Uterus (tissue), 4 donors: Measurements from ENCODE around the gene SETX. TPM values are rescaled to one million over a fixed set of nuclear protein-coding genes. Genes with fewer than 3 reads are reported as not detected.

Source experiments
- DNase-seq, 2 donors: peaks; one replicate each; pipeline ENCODE4 v3.0.0-alpha.2; 2019 to 2020
- H3K27ac ChIP-seq, 2 donors: fragments of 200-600 bp; sonication (generic); 1 replicate in 1 of 2; 2 replicates in 1 of 2; pipeline ENCODE4 v1.5.1; 2016 to 2018
- H3K27me3 ChIP-seq, 2 donors: fragments of 200-600 bp; sonication (generic); one replicate each; pipeline ENCODE4 v1.5.1; 2018 to 2019; ENCODE audit warnings: control low read depth in 1 of 2
- H3K36me3 ChIP-seq, 2 donors: fragments of 200-600 bp; sonication (generic); one replicate each; pipeline ENCODE4 v1.5.1; 2019; ENCODE audit warnings: control low read depth in 1 of 2
- H3K4me1 ChIP-seq, 2 donors: fragments of 200-600 bp; sonication (generic); one replicate each; pipeline ENCODE4 v1.5.1; 2018 to 2019; ENCODE audit warnings: control low read depth in 1 of 2
- H3K4me3 ChIP-seq, 2 donors: fragments of 200-600 bp; sonication (generic); 1 replicate in 1 of 2; 2 replicates in 1 of 2; pipeline ENCODE4 v1.5.1; 2018 to 2019; ENCODE audit warnings: mild to moderate bottlenecking in 1 of 2
- H3K9me3 ChIP-seq, 2 donors: fragments of 200-600 bp; sonication (generic); one replicate each; pipeline ENCODE4 v1.5.1; 2019; ENCODE audit warnings: control low read depth in 1 of 2
- CTCF ChIP-seq, 4 experiments: fragments of 200-600 bp in 2 of 4; fragments of 450-650 bp in 2 of 4; sonication (generic) in 2 of 4; IDR thresholded peaks; one replicate each; pipeline ENCODE4 v1.5.1; 2016 to 2019; ENCODE audit warnings: antibody characterized with exemption in 4 of 4, mild to moderate bottlenecking in 2 of 4, moderate library complexity in 1 of 4
- POLR2A ChIP-seq, 2 donors: fragments of 450-650 bp; IDR thresholded peaks; one replicate each; pipeline ENCODE4 v1.6.1; 2016; ENCODE audit warnings: antibody characterized with exemption in 2 of 2, mild to moderate bottlenecking in 1 of 2, moderate library complexity in 1 of 2
- intact Hi-C: fragments of 100-400 bp; cut with DNase I; formaldehyde crosslinking; loops from one replicate; pipeline ENCODE4 v1.15.1; 2023; ENCODE audit warnings: low total_unique reads
- total RNA-seq, 4 donors: library from RNA; depleted of rRNA in 3 of 4; stranded (reverse); fragments of >200 nt in 3 of 4; gene quantifications; one replicate each; pipeline versions ENCODE4 v1.1.0 to v1.2.4, GENCODE V29; 2014 to 2023
- donor health status: DM: yes; HTN: yes; CAD: no.

Gene SETX
- total RNA-seq, 4 donors from 2014 or later = 36.5 to 117 (median 60.4) TPM

GRCh38 chr9:132245465-132245864, 109.3 kb downstream of the SETX start:
- H3K4me1 ChIP-seq = peaks cover 0 to 17% of the 10 kb centered on the region in 2 donors

GRCh38 chr9:132244582-132245455, 110.0 kb downstream of the SETX start:
- TF ChIP-seq CTCF (IDR thresholded peaks at IDR 0.05) (no peak), POLR2A (IDR thresholded peaks at IDR 0.05) (no peak)
- Histone ChIP-seq H3K27ac (peak overlapping the region; percentile 52 to 66), H3K27me3 (no peaks in the 10 kb centered on the region), H3K9me3 (no peaks in the 10 kb centered on the region), H3K4me1 (peaks cover 0 to 17% of the 10 kb centered on the region in 2 donors), H3K4me3 (no peak overlapping the region), H3K36me3 (no peaks in the 10 kb centered on the region)
- intact Hi-C loops = no loop called here
- DNase-seq = peak; percentile 60 to 70

More at GRCh38 chr9:132245465-132245864, 109.3 kb downstream of the SETX start:
- intact Hi-C loops = no loop called here
- TF ChIP-seq POLR2A (IDR thresholded peaks at IDR 0.05) = no peak
- TF ChIP-seq CTCF (IDR thresholded peaks at IDR 0.05) = no peak
- Histone ChIP-seq H3K9me3 (no peaks in the 10 kb centered on the region), H3K27ac (no peak overlapping the region), H3K27me3 (no peaks in the 10 kb centered on the region), H3K36me3 (no peaks in the 10 kb centered on the region), H3K4me3 (no peak overlapping the region)
- no peak for DNase-seq

GRCh38 chr9:132243156-132244074, 111.4 kb downstream of the SETX start:
- intact Hi-C loops = no loop called here
- Histone ChIP-seq H3K4me3 (no peak overlapping the region), H3K9me3 (no peaks in the 10 kb centered on the region), H3K27ac (no peak overlapping the region), H3K4me1 (peaks cover 0 to 17% of the 10 kb centered on the region in 2 donors), H3K36me3 (no peaks in the 10 kb centered on the region), H3K27me3 (no peaks in the 10 kb centered on the region)
- DNase-seq = no peak
- TF ChIP-seq POLR2A (IDR thresholded peaks at IDR 0.05) (no peak), CTCF (IDR thresholded peaks at IDR 0.05) (no peak)

- intact Hi-C loops = no loop called here
- Histone ChIP-seq H3K27me3 (no peaks in the 10 kb centered on the region), H3K4me1 (peaks cover 0 to 17% of the 10 kb centered on the region in 2 donors), H3K27ac (peak overlapping the region; percentile 31 to 56), H3K9me3 (no peaks in the 10 kb centered on the region), H3K36me3 (no peaks in the 10 kb centered on the region), H3K4me3 (peak overlapping the region; percentile 40 to 69)
- DNase-seq = no peak
- TF ChIP-seq CTCF (IDR thresholded peaks at IDR 0.05) = no peak
- TF ChIP-seq POLR2A (IDR thresholded peaks at IDR 0.05) = no peak
Measured at GRCh38 chr9:132242621-132243155, 112.1 kb downstream of the SETX start.
